COR-L47 (cell line): ENCODE measurements around the gene TMEM63B.

Experiments
- DNase-seq: peaks from one replicate; lab custom pipeline; 2025; lab: John Stamatoyannopoulos, UW

The TMEM63B gene

GRCh38 chr6:44117397-44118128 lies 9.8 kb upstream of the TMEM63B start:
- no peak for DNase-seq

- DNase-seq, result no peak
These were observed 7.6 kb upstream of the TMEM63B start for GRCh38 chr6:44119704-44120262.

GRCh38 chr6:44120692-44121443 lies 6.5 kb upstream of the TMEM63B start:
- DNase-seq, result no peak

- DNase-seq, result no peak
These were observed 4.6 kb upstream of the TMEM63B start for GRCh38 chr6:44122801-44123200.

GRCh38 chr6:44123544-44123943 lies 3.8 kb upstream of the TMEM63B start:
- no peak for DNase-seq

- no peak for DNase-seq
These were observed 819 bp upstream of the TMEM63B start for GRCh38 chr6:44126320-44127149.

GRCh38 chr6:44128020-44128917 lies 915 bp downstream of the TMEM63B start:
- peak; percentile 18 for DNase-seq

GRCh38 chr6:44129841-44130322 lies 2.5 kb downstream of the TMEM63B start:
- no peak for DNase-seq

GRCh38 chr6:44131892-44132291 lies 4.5 kb downstream of the TMEM63B start:
- DNase-seq, result peak; percentile 36

GRCh38 chr6:44132476-44132875 lies 5.1 kb downstream of the TMEM63B start:
- no peak for DNase-seq

- peak; percentile 54 for DNase-seq
These were observed 5.9 kb downstream of the TMEM63B start for GRCh38 chr6:44133003-44133931.

- no peak for DNase-seq
These were observed 6.8 kb downstream of the TMEM63B start for GRCh38 chr6:44133981-44134711.

GRCh38 chr6:44135173-44135758 lies 7.9 kb downstream of the TMEM63B start:
- no peak for DNase-seq

- no peak for DNase-seq
These were observed 8.5 kb downstream of the TMEM63B start for GRCh38 chr6:44135875-44136274.

- no peak for DNase-seq
These were observed 11.5 kb downstream of the TMEM63B start for GRCh38 chr6:44138717-44139350.

- no peak for DNase-seq
These were observed 12.0 kb downstream of the TMEM63B start for GRCh38 chr6:44139351-44139743.

GRCh38 chr6:44142835-44143234 lies 15.5 kb downstream of the TMEM63B start:
- DNase-seq, result no peak

- DNase-seq, result no peak
These were observed 16.4 kb downstream of the TMEM63B start for GRCh38 chr6:44143731-44144130.
